NT2/D1 (cell line): ENCODE measurements around the gene TBK1.

Experiments used
- YY1 ChIP-seq: IDR thresholded peaks from 2 replicates; pipeline ENCODE4 v1.6.1; 2011; ENCODE audit not compliant: insufficient read length, insufficient read depth
- ZNF274 ChIP-seq: IDR thresholded peaks from 2 replicates; pipeline ENCODE4 v1.6.1; 2011; ENCODE audit warnings: mild to moderate bottlenecking, low read depth, low read length

DNA sequence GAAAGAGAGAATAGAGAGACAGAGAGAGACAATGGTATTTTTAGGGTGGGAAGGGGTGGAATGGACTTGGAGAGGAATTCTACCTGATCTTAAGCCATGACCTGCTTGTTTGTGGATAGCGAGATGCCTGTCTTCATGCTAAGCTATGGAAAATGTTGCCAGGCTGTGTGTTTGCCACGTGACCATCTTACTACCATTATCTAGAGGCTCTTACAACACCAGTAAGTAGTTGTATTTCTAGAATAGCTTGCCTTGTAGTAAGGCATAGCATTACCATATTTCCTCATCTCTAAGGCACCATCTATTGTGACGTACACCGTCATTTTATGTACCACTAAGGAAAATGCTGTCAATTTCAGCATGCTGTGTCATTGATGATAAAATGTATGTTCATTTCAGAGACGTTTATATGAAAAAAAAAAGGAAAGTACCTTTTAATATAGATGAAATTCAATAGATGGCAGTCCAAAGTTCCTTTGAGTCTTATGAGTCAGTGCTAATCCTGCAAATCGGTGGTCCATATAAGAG is 82.8 kb downstream of the TBK1 start:
- TF ChIP-seq YY1 (no peak), ZNF274 (no peak)
